Fibroblast of upper back skin (primary cell): ENCODE data around the gene ELOVL2.
"Not testable (repeated sequence)": the region's sequence is repeated elsewhere in the genome, so short reads cannot be mapped to it uniquely, and the experiment has no call there.

Experiments
- DNase-seq: peaks from one replicate; pipeline ENCODE4 v3.0.0-alpha.2; 2013

ELOVL2 gene

DNA sequence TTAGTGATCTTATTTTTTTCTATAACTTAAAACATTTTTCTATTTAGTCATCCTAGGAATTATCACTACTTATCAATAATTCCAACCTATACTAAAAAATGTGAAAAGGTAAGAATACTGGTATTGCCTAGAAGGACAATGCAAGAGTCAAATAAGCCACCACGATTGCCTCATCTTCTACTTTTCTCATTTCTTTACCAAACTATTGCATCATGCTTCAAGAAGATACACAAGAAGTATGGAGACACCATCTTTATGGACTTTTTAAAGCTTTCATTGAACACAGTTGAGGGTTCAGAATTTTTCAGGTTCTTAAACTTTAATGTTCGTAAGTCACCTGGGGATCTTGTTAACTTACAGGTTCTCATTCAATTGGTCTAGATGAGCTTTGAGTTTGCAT lies 25.9 kb downstream of the ELOVL2 start:
- DNase-seq, result no peak

- no peak for DNase-seq
Observed at GRCh38 chr6:11017090-11017489, 27.0 kb downstream of the ELOVL2 start.

GRCh38 chr6:11016452-11016851 lies 27.7 kb downstream of the ELOVL2 start:
- no peak for DNase-seq

- no peak for DNase-seq
Observed at GRCh38 chr6:11015102-11015501, 29.0 kb downstream of the ELOVL2 start.

DNA sequence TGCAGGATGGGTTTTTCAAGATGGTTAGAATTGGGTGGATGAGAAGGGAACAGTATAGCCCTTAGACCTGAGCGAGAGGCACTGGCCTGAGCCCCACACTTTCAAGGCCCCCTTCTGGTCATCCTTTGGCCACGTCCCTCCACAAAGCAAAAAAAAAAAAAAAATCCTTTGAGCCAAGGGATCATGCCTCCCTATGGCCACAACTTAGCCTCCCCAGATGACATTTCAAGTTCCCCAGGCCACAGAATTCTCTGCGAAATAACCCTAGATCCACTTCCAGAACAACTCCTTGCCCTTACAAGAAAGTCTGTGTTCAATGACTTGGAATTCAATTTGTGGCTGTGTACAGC lies 30.4 kb downstream of the ELOVL2 start:
- DNase-seq, result no peak

DNA sequence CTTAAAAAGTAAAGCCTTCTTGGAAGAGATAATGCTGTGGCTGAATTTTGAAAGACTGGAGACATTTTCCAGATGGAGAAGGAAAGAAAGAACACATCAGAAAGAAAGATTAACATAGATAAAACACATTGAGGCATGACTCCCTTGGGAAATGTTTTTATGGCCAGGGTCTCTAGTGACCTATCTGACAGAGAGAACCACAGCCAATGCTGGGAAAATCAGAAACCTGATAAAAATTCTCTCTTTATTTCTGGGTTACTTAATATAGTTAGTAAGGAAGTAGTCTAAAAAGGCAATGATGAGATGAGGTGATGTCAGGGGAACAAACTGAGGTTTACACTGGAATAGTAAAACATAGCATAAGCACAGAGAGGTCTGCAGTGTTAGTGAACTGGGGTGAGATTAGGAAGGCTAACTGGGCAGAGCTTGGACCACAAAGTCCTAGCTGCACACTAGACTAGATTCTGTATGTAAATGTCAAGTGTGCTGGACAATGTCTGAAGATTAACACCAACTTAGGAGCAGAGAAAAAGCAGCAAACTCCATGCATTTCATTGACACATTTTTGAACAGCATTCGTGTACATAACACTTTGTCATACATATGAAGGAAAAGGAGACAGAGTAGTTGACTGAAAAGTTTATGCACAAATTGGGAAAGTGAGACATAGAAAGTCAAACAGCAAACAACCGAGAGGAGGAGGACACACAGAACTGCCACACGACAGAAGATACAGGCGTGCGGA lies 31.0 kb downstream of the ELOVL2 start:
- no peak for DNase-seq

- DNase-seq, result no peak
Observed at GRCh38 chr6:11012295-11012754, 31.8 kb downstream of the ELOVL2 start.

GRCh38 chr6:11011787-11012234 lies 32.3 kb downstream of the ELOVL2 start:
- no peak for DNase-seq

GRCh38 chr6:11009353-11009752 lies 34.8 kb downstream of the ELOVL2 start:
- DNase-seq, result peak; percentile 77

DNA sequence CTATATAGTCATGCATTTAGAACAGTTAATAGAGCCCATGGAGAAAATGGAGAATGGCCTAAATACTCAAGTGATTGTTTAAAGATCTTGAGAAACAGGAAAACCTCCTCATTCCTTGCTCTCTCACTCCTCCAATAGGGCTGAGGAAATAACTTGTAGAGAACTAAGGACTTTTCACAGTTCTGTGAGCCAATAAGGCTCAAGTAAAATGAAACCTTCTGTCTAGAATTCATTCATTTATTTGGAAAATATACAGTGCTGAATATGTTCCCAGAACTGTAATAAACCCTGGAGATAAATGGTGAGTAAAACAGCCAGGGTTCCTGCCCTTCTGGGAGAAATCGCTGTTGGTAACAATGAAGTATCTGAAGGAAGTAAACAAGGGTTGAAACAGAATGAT lies 35.3 kb downstream of the ELOVL2 start:
- peak; percentile 34 for DNase-seq

- peak; percentile 61 for DNase-seq
Observed at GRCh38 chr6:11007715-11008608, 36.1 kb downstream of the ELOVL2 start.

DNA sequence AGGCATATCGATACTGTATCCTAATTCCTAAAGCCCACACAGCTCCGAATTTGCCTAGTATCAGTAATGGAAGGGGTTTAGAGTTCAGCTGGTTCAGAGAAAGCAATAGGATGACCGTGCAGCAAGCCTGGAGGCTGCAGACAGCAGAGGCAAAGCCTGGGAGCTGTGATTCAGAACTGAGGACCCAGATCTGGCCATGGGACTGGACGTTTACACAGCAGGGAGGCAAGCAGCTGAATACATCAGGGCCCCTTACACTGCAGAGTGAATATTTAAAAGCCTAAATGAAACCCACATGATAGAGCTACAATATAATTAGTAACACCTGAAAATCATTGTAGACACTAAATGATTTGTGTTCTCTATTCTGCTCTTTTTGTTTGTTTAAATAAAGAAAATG lies 38.0 kb downstream of the ELOVL2 start:
- DNase-seq, result peak; percentile 71

DNA sequence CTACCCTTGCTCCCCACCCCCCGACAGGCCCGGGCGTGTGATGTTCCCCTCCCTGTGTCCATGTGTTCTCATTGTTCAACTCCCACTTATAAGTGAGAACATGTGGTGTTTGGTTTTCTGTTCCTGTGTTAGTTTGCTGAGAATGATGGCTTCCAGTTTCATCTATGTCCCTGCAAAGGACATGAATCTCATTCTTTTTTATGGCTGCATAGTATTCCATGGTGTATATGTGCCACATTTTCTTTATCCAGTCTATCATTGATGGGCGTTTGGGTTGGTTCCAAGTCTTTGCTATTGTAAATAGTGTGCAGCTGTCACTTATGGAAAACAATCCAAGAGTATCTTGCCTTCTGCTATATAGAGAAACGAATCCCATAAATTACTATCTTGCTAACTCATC lies 40.8 kb downstream of the ELOVL2 start:
- not testable (repeated sequence) for DNase-seq

DNA sequence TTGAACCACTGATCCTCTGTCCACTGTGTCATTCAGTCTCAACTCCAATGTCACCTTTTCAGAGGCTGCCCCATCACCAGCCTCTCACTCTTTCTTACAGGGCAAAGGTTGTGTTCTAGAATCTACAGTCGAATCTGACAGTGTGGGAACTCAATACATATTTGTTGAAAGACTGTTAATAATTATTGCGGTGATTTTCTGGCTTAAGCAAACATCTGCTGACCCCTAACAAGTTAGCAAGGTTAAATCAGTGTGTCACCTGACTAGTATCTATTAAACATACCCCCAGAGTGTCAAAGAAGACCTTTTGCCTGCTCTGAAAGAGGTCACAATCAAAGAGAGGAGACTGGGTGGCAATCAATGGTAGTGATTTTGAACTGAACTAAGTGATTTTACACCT lies 41.9 kb downstream of the ELOVL2 start:
- no peak for DNase-seq

DNA sequence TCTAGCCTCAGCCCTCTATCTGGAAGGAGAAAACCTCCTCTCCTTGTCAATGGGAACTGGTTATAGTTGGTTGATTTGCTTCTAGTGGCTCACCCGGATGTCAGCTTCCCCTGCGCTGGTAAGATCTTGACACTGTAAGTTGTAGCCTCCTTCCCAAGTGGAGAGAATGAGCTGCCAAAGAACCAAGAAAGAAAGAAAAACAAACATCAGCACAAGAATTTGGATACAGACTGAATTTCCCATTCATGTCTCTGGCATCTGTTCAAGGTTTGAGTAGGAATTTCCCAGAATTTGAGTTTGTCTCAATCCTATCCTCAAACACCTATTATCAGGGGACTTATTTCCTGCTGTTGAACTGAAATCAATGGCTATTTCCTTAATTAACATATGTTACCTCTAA lies 44.1 kb downstream of the ELOVL2 start:
- DNase-seq, result peak; percentile 63

- DNase-seq, result no peak
Observed at GRCh38 chr6:10995114-10995707, 48.9 kb downstream of the ELOVL2 start.

DNA sequence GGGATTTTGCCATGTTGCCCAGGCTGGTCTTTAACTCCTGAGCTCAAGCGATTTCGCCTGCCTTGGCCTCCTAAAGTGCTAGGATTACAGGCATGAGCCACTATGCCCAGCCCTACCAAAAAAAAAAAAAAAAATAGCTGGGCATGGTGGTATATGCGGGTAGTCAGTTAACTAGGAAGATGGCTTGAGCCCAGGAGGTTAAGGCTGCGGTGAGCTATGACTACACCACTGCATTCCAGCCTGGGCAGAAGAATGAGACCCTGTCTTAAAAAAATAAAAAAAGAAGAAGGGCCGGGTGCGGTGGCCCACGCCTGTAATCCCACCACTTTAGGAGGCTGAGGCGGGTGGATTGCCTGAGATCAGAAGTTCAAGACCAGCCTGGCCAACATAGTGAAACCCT lies 50.2 kb downstream of the ELOVL2 start:
- DNase-seq, result no peak

DNA sequence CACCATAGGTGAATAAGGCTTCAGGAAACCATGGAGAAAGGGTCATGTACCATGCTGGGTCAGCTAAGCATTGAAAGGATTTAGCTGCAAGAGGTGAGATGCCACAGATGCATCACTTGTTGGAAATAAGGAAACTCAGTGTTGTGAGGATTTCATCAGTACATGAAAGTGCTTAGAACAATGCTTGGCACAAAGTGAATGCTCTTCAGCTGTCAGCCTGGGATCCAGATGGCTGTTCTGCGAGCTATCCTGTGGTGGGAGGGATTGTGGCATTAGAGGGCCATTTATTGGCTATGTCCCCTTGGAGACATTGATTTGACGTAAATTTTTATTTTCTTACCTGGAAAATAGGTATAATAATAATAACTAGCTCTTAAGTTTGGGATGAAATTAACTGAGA lies 53.0 kb downstream of the ELOVL2 start:
- no peak for DNase-seq

- DNase-seq, result no peak
Observed at GRCh38 chr6:10989587-10989986, 54.5 kb downstream of the ELOVL2 start.

GRCh38 chr6:10984959-10985358 lies 59.1 kb downstream of the ELOVL2 start:
- DNase-seq, result not testable (repeated sequence)

DNA sequence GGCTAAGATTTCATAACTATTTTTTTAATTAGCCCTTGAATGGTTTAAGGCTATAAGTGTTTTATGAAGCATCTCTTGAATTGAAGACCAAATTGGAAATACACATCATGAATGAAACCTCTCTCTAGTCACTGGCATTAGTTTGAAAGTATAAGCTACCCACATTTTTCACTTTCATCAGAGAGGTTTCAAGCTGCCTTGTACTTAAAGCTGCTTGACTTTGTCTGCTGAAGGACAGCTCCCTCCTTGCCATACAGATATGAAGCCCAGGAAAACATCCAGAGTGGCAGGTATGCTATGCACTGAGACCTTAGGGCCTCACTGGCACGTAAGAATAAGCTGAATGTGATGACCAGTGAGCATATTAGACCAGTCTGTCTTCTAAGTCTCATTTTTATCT lies 62.7 kb downstream of the ELOVL2 start:
- no peak for DNase-seq

- DNase-seq, result no peak
Observed at GRCh38 chr6:10979603-10980002, 64.5 kb downstream of the ELOVL2 start.

DNA sequence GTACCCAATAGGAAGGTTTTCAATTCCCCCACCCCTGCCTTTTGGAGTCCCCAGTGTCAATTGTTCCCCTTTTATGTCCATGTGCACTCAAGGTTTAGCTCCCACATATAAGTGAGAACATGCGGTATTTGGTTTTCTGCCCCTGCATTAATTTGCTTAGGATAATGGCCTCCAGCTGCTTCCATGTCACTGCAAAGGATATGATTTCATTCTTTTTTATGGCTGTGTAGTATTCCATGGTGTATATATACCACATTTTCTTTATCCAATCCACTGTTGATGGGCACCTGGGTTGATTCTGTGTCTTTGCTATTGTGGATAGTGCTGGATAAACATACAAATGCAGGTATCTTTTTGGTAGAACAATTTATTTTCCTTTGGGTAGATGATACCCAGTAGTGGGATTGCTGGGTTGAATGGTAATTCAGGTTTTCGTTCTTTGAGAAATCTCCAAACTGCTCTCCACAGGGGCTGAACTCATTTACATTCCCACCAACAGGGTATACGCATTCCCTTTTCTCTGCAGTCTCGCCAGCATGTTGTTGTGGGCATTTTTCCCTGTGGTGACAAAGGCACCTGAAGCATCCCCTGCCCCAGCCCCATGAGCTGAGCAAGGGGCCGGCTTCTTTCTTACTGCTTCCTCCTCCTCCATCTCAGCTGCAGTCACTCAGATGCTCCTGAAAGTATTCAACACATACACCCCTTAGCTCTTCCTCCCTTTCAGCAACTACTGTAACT lies 66.7 kb downstream of the ELOVL2 start:
- DNase-seq, result no peak
